Panc1 (cell line): ENCODE data around the gene WDFY1. TPM values are rescaled to one million over a fixed set of nuclear protein-coding genes. Genes with fewer than 3 reads are reported as not detected.

Experiments used
- ATAC-seq: fragments of 200-7000 bp; cut with Tn5 transposase; 2 replicates; pipeline ENCODE4 v1.9.1; 2020; ENCODE audit warnings: mild to moderate bottlenecking, moderate library complexity
- BruUV-seq: library from RNA; stranded (reverse); fragments of 400-500 nt; replicated peaks from 2 replicates; lab custom pipeline; 2021; lab: Mats Ljungman, UMichigan
- CTCF ChIA-PET: fragments of 300-600 bp; sonication (Branson Sonifier 250); formaldehyde crosslinking; loops from one replicate; lab custom pipeline; 2022; ENCODE audit warnings: antibody characterized with exemption; lab: Charles Lee
- POLR2A ChIA-PET: fragments of 300-600 bp; sonication (Branson Sonifier 250); formaldehyde crosslinking; loops from one replicate; lab custom pipeline; 2022; ENCODE audit warnings: antibody characterized with exemption; lab: Charles Lee
- DNase-seq: peaks from one replicate; pipeline ENCODE4 v3.0.0-alpha.2; 2010; ENCODE audit warnings: low read depth, low spot score
- H3K27ac ChIP-seq: 2 replicates; pipeline ENCODE4 v1.5.1; 2011; ENCODE audit warnings: mild to moderate bottlenecking, low read length, inconsistent platforms
- H3K27me3 ChIP-seq: fragments of 200-500 bp; sonication (Bioruptor generic); 2 replicates; pipeline ENCODE4 v1.6.0; 2014; ENCODE audit warnings: low read length, inconsistent platforms; ENCODE audit not compliant: control insufficient read depth, insufficient read depth
- H3K36me3 ChIP-seq: fragments of 200-500 bp; sonication (Bioruptor generic); 2 replicates; pipeline ENCODE4 v1.5.1; 2014; ENCODE audit warnings: inconsistent platforms, mild to moderate bottlenecking, low read length, moderate library complexity; ENCODE audit not compliant: control insufficient read depth, insufficient read depth
- H3K4me1 ChIP-seq: 2 replicates; pipeline ENCODE4 v1.5.1; 2011; ENCODE audit warnings: inconsistent platforms, mild to moderate bottlenecking, low read length, moderate library complexity; ENCODE audit not compliant: control insufficient read depth, insufficient read depth
- H3K4me3 ChIP-seq, 2 experiments: 2 replicates each; pipeline ENCODE4 v1.5.1; 2011 to 2012; ENCODE audit warnings: low read depth in 2 of 2, low read length in 2 of 2, mild to moderate bottlenecking in 2 of 2, inconsistent platforms in 1 of 2, moderate library complexity in 1 of 2
- H3K9me3 ChIP-seq: fragments of 200-500 bp; sonication (Bioruptor generic); 2 replicates; pipeline ENCODE4 v1.5.1; 2014; ENCODE audit warnings: low read depth, mild to moderate bottlenecking, inconsistent platforms, low read length, moderate library complexity; ENCODE audit not compliant: control insufficient read depth, insufficient read depth
- SIN3A ChIP-seq: IDR thresholded peaks from 2 replicates; pipeline ENCODE4 v1.6.1; 2012; ENCODE audit warnings: low read depth, mild to moderate bottlenecking, low read length, moderate library complexity, borderline replicate concordance; ENCODE audit not compliant: insufficient read depth
- TCF7L2 ChIP-seq: IDR thresholded peaks from 2 replicates; pipeline ENCODE4 v1.6.1; 2011; ENCODE audit warnings: mild to moderate bottlenecking, low read depth, low read length, inconsistent platforms
- in situ Hi-C: cut with HindIII; loops from 2 replicates; pipeline ENCODE4 v1.10.0; 2016; ENCODE audit warnings: low sequenced_read_pairs, low pct_unique_long_range_greater_than_20kb
- intact Hi-C: fragments of 100-400 bp; cut with micrococcal nuclease; formaldehyde crosslinking; loops from one replicate; pipeline ENCODE4 v1.10.0; 2022; ENCODE audit not compliant: unreplicated experiment
- total RNA-seq: library from RNA; stranded (reverse); gene quantifications from one replicate; pipeline ENCODE4 v1.2.1, GENCODE V29; 2021; ENCODE audit not compliant: unreplicated experiment
- TF ChIP-seq, protein P1 (sequence below): fragments of 450-650 bp; IDR thresholded peaks from 2 replicates; pipeline ENCODE4 v1.5.1; 2017; ENCODE audit warnings: mild to moderate bottlenecking
- TF ChIP-seq, protein P2 (sequence below), 2 experiments: IDR thresholded peaks; 2 replicates each; pipeline ENCODE4 v1.6.1; 2011 to 2012; ENCODE audit warnings: low read depth in 2 of 2, control low read depth in 1 of 2, low read length in 1 of 2, mild to moderate bottlenecking in 1 of 2, moderate library complexity in 1 of 2; ENCODE audit not compliant: insufficient read depth in 1 of 2

The WDFY1 gene
- total RNA-seq, 1 experiment from 2014 or later = 48.5 TPM

DNA sequence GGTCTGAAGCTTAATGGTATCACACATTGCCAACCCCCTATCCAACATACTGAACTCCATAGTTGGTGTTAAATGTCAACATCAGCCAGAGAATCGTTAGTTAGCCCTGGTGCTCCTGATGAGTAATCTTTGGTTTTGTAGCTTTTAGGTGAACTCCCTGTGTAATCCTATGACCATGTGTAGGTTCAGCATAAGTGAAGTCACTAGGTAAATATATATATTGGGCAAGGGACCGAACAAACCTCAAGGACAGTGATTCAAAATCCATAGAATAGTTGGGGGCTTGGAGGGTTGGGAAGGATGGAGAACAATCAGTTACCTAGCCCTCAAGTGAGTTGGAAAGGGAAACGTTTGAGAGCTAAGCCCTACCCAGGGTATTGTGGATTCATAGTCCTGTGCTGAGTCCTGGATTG is 91.7 kb downstream of the WDFY1 start:
- intact Hi-C loops (no loop called here), in situ Hi-C loops (no loop called here)
- peaks cover 2% of the 10 kb centered on the region; the same call in 1 of the 2 replicates for H3K4me1 ChIP-seq
- no TSS peak for BruUV-seq
- H3K9me3 ChIP-seq = no peaks in the 10 kb centered on the region
- POLR2A ChIA-PET = no interaction called here
- no peaks in the 10 kb centered on the region for H3K36me3 ChIP-seq
- H3K4me3 ChIP-seq = no peak overlapping the region
- no peak for DNase-seq
- no peak overlapping the region for H3K27ac ChIP-seq
- H3K27me3 ChIP-seq = no peaks in the 10 kb centered on the region
- 0 out of 2 replicates have a peak, but pooled peaks have one; percentile 48 for ATAC-seq
- CTCF ChIA-PET = no interaction called here
- TF ChIP-seq, protein P1, sequence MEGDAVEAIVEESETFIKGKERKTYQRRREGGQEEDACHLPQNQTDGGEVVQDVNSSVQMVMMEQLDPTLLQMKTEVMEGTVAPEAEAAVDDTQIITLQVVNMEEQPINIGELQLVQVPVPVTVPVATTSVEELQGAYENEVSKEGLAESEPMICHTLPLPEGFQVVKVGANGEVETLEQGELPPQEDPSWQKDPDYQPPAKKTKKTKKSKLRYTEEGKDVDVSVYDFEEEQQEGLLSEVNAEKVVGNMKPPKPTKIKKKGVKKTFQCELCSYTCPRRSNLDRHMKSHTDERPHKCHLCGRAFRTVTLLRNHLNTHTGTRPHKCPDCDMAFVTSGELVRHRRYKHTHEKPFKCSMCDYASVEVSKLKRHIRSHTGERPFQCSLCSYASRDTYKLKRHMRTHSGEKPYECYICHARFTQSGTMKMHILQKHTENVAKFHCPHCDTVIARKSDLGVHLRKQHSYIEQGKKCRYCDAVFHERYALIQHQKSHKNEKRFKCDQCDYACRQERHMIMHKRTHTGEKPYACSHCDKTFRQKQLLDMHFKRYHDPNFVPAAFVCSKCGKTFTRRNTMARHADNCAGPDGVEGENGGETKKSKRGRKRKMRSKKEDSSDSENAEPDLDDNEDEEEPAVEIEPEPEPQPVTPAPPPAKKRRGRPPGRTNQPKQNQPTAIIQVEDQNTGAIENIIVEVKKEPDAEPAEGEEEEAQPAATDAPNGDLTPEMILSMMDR = no peak
- TF ChIP-seq, protein P2, sequence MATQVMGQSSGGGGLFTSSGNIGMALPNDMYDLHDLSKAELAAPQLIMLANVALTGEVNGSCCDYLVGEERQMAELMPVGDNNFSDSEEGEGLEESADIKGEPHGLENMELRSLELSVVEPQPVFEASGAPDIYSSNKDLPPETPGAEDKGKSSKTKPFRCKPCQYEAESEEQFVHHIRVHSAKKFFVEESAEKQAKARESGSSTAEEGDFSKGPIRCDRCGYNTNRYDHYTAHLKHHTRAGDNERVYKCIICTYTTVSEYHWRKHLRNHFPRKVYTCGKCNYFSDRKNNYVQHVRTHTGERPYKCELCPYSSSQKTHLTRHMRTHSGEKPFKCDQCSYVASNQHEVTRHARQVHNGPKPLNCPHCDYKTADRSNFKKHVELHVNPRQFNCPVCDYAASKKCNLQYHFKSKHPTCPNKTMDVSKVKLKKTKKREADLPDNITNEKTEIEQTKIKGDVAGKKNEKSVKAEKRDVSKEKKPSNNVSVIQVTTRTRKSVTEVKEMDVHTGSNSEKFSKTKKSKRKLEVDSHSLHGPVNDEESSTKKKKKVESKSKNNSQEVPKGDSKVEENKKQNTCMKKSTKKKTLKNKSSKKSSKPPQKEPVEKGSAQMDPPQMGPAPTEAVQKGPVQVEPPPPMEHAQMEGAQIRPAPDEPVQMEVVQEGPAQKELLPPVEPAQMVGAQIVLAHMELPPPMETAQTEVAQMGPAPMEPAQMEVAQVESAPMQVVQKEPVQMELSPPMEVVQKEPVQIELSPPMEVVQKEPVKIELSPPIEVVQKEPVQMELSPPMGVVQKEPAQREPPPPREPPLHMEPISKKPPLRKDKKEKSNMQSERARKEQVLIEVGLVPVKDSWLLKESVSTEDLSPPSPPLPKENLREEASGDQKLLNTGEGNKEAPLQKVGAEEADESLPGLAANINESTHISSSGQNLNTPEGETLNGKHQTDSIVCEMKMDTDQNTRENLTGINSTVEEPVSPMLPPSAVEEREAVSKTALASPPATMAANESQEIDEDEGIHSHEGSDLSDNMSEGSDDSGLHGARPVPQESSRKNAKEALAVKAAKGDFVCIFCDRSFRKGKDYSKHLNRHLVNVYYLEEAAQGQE (IDR thresholded peaks at IDR 0.05; ENCODE audit: insufficient read depth in 1 of 2, low read depth in 2 of 2, low read length in 1 of 2) = no peak

DNA sequence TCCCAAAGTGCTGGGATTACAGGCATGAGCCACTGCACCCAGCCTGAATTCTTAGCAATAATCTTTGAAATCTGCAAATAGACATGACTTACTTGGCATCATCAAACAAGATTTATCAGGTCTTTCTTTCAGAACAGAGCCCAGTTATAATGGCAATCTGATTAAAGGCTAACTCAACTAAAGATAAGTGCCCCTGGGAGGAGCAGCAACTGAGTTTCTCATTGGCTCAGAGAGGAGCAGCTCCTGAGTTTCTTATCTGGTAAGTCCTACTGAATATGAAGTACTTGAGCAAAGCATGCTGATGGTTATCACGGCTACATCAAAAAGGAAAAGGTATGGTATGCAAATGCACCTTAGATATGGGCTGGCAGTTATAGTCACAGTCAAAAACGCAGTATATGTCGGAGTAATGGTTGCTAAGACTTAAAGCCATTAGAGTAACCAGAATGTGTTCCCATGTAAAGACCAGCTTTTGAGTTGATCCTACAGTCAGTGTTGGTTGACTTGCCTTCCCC is 92.8 kb downstream of the WDFY1 start:
- TF ChIP-seq SIN3A (no peak), TCF7L2 (no peak)
- TF ChIP-seq, protein P2 (IDR thresholded peaks at IDR 0.05; ENCODE audit: insufficient read depth in 1 of 2, low read depth in 2 of 2, low read length in 1 of 2) = no peak
- TF ChIP-seq, protein P1 = no peak
- Histone ChIP-seq H3K27ac (no peak overlapping the region), H3K36me3 (no peaks in the 10 kb centered on the region), H3K9me3 (no peaks in the 10 kb centered on the region), H3K4me3 (no peak overlapping the region), H3K4me1 (peaks cover 2% of the 10 kb centered on the region; the same call in 1 of the 2 replicates), H3K27me3 (no peaks in the 10 kb centered on the region)
- CTCF ChIA-PET = no interaction called here
- in situ Hi-C loops (no loop called here), intact Hi-C loops (no loop called here)
- no TSS peak for BruUV-seq
- POLR2A ChIA-PET = no interaction called here
- no peak for ATAC-seq
- DNase-seq = no peak
